Measurements from ENCODE around the gene CALCOCO1. TPM values are rescaled to one million over a fixed set of nuclear protein-coding genes. Genes with fewer than 3 reads are reported as not detected.
"Not testable (repeated sequence)": the region's sequence is repeated elsewhere in the genome, so short reads cannot be mapped to it uniquely, and the experiment has no call there.

CALCOCO1 gene
- total RNA-seq, 1 experiment from 2014 or later = 48.0 TPM

DNA sequence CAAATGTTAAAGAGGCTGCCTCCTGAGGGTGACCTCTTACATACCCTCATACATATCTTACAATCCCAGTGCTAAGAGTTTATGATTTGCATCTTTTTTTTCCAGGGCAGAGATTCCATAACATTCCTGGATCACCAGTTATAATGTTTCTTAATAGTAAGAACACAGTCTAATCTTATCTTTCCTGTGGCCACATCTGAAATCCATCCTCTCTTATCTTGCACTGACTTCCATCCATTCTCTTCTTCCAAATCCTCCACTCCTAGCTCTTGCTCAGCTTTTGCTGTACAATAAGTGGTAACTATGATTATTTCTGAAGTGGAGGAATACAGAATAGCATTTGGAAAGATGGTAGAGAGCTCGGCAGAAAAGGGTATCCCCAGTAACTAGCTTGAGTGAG, 6.3 kb downstream of the CALCOCO1 start:
- Histone ChIP-seq H3K27ac (ENCODE audit: low read length) (no peak overlapping the region), H3K4me3 (ENCODE audit: low read depth in 2 of 2, low read length in 2 of 2) (no peak overlapping the region), H3K9me3 (ENCODE audit: control insufficient read depth, insufficient read depth, low read depth, low read length) (no peaks in the 10 kb centered on the region), H3K27me3 (ENCODE audit: control insufficient read depth, insufficient read depth, low read length) (no peaks in the 10 kb centered on the region), H3K4me1 (ENCODE audit: control insufficient read depth, insufficient read depth, low read length) (peaks cover under 1% of the 10 kb centered on the region), H3K36me3 (ENCODE audit: control insufficient read depth, insufficient read depth, low read length) (no peaks in the 10 kb centered on the region)
- BruUV-seq (replicated peaks) = no TSS peak
- intact Hi-C loops (cut with micrococcal nuclease; ENCODE audit: unreplicated experiment) (no loop called here), in situ Hi-C loops (cut with HindIII; ENCODE audit: low pct_unique_long_range_greater_than_20kb, low sequenced_read_pairs) (no loop called here)
- DNase-seq (ENCODE audit: low read depth, low spot score) (no peak), ATAC-seq (no peak)
- TF ChIP-seq, protein P1, sequence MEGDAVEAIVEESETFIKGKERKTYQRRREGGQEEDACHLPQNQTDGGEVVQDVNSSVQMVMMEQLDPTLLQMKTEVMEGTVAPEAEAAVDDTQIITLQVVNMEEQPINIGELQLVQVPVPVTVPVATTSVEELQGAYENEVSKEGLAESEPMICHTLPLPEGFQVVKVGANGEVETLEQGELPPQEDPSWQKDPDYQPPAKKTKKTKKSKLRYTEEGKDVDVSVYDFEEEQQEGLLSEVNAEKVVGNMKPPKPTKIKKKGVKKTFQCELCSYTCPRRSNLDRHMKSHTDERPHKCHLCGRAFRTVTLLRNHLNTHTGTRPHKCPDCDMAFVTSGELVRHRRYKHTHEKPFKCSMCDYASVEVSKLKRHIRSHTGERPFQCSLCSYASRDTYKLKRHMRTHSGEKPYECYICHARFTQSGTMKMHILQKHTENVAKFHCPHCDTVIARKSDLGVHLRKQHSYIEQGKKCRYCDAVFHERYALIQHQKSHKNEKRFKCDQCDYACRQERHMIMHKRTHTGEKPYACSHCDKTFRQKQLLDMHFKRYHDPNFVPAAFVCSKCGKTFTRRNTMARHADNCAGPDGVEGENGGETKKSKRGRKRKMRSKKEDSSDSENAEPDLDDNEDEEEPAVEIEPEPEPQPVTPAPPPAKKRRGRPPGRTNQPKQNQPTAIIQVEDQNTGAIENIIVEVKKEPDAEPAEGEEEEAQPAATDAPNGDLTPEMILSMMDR (IDR thresholded peaks at IDR 0.05) = no peak
- no peak for TF ChIP-seq SIN3A (IDR thresholded peaks at IDR 0.05; ENCODE audit: borderline replicate concordance, insufficient read depth, low read depth, low read length)
- TF ChIP-seq TCF7L2 (IDR thresholded peaks at IDR 0.05; ENCODE audit: low read depth, low read length) = no peak
- TF ChIP-seq POLR2AphosphoS5 (IDR thresholded peaks at IDR 0.05; ENCODE audit: low read depth, low read length) = no peak
- TF ChIP-seq, protein P2, sequence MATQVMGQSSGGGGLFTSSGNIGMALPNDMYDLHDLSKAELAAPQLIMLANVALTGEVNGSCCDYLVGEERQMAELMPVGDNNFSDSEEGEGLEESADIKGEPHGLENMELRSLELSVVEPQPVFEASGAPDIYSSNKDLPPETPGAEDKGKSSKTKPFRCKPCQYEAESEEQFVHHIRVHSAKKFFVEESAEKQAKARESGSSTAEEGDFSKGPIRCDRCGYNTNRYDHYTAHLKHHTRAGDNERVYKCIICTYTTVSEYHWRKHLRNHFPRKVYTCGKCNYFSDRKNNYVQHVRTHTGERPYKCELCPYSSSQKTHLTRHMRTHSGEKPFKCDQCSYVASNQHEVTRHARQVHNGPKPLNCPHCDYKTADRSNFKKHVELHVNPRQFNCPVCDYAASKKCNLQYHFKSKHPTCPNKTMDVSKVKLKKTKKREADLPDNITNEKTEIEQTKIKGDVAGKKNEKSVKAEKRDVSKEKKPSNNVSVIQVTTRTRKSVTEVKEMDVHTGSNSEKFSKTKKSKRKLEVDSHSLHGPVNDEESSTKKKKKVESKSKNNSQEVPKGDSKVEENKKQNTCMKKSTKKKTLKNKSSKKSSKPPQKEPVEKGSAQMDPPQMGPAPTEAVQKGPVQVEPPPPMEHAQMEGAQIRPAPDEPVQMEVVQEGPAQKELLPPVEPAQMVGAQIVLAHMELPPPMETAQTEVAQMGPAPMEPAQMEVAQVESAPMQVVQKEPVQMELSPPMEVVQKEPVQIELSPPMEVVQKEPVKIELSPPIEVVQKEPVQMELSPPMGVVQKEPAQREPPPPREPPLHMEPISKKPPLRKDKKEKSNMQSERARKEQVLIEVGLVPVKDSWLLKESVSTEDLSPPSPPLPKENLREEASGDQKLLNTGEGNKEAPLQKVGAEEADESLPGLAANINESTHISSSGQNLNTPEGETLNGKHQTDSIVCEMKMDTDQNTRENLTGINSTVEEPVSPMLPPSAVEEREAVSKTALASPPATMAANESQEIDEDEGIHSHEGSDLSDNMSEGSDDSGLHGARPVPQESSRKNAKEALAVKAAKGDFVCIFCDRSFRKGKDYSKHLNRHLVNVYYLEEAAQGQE (IDR thresholded peaks at IDR 0.05; ENCODE audit: insufficient read depth in 1 of 2, low read depth in 2 of 2, low read length in 1 of 2) = no peak
- POLR2A ChIA-PET = no interaction called here
- CTCF ChIA-PET = interaction anchor here (0.7 kb wide), 1 partner anchor 20 kb away, joined by 3 read pairs; no protein-coding TSS in a partner anchor

- no peak overlapping the region for H3K4me3 ChIP-seq (ENCODE audit: low read depth in 2 of 2, low read length in 2 of 2)
- DNase-seq (ENCODE audit: low read depth, low spot score) (no peak), ATAC-seq (no peak; the same call in 1 of the 2 replicates)
- intact Hi-C loops (cut with micrococcal nuclease; ENCODE audit: unreplicated experiment) = no loop called here
- no peak overlapping the region for H3K27ac ChIP-seq (ENCODE audit: low read length)
- no TSS peak for BruUV-seq (replicated peaks)
- no peak for TF ChIP-seq TCF7L2 (IDR thresholded peaks at IDR 0.05; ENCODE audit: low read depth, low read length)
- no peak for TF ChIP-seq SIN3A (IDR thresholded peaks at IDR 0.05; ENCODE audit: borderline replicate concordance, insufficient read depth, low read depth, low read length)
- TF ChIP-seq, protein P1 (IDR thresholded peaks at IDR 0.05) = no peak
- no peak for TF ChIP-seq POLR2AphosphoS5 (IDR thresholded peaks at IDR 0.05; ENCODE audit: low read depth, low read length)
- TF ChIP-seq, protein P2 (IDR thresholded peaks at IDR 0.05; ENCODE audit: insufficient read depth in 1 of 2, low read depth in 2 of 2, low read length in 1 of 2) = no peak
- H3K27me3 ChIP-seq (ENCODE audit: control insufficient read depth, insufficient read depth, low read length) = no peaks in the 10 kb centered on the region
- in situ Hi-C loops (cut with HindIII; ENCODE audit: low pct_unique_long_range_greater_than_20kb, low sequenced_read_pairs) = no loop called here
- CTCF ChIA-PET = no interaction called here
- H3K4me1 ChIP-seq (ENCODE audit: control insufficient read depth, insufficient read depth, low read length) = no peaks in the 10 kb centered on the region
- no peaks in the 10 kb centered on the region for H3K36me3 ChIP-seq (ENCODE audit: control insufficient read depth, insufficient read depth, low read length)
- H3K9me3 ChIP-seq (ENCODE audit: control insufficient read depth, insufficient read depth, low read depth, low read length) = no peaks in the 10 kb centered on the region
- POLR2A ChIA-PET = no interaction called here
Measured at GRCh38 chr12:53719649-53720048, 7.6 kb downstream of the CALCOCO1 start.

GRCh38 chr12:53718567-53718966, 8.7 kb downstream of the CALCOCO1 start:
- ATAC-seq; H3K4me1 ChIP-seq (ENCODE audit: control insufficient read depth, insufficient read depth, low read length); H3K4me3 ChIP-seq (ENCODE audit: low read depth in 2 of 2, low read length in 2 of 2); H3K27ac ChIP-seq (ENCODE audit: low read length); intact Hi-C loops (cut with micrococcal nuclease; ENCODE audit: unreplicated experiment); H3K36me3 ChIP-seq (ENCODE audit: control insufficient read depth, insufficient read depth, low read length); H3K9me3 ChIP-seq (ENCODE audit: control insufficient read depth, insufficient read depth, low read depth, low read length); DNase-seq (ENCODE audit: low read depth, low spot score); POLR2A ChIA-PET; in situ Hi-C loops (cut with HindIII; ENCODE audit: low pct_unique_long_range_greater_than_20kb, low sequenced_read_pairs); H3K27me3 ChIP-seq (ENCODE audit: control insufficient read depth, insufficient read depth, low read length); BruUV-seq (replicated peaks): not testable (repeated sequence)
- CTCF ChIA-PET = interaction anchor here (0.6 kb wide), 2 partner anchors 239 to 262 kb away, joined by 4 to 6 read pairs; no protein-coding TSS in a partner anchor
